WTC11 (cell line): ENCODE data around the gene OTC. TPM values are rescaled to one million over a fixed set of nuclear protein-coding genes. Genes with fewer than 3 reads are reported as not detected.

Source experiments
- ATAC-seq: fragments of 200-7000 bp; cut with Tn5 transposase; 2 replicates; pipeline ENCODE4 v1.10.0; 2021; ENCODE audit warnings: mild to moderate bottlenecking, moderate library complexity
- CTCF ChIA-PET: fragments of 300-600 bp; sonication (Branson Sonifier 250); formaldehyde crosslinking; loops from one replicate; lab custom pipeline; 2021; ENCODE audit warnings: antibody characterized with exemption; lab: Charles Lee
- POLR2A ChIA-PET: fragments of 350-600 bp; sonication (Branson Sonifier 250); formaldehyde crosslinking; loops from one replicate; lab custom pipeline; 2021; ENCODE audit warnings: antibody characterized with exemption; lab: Charles Lee
- DNase-seq: peaks from one replicate; pipeline ENCODE4 v3.0.0; 2021; ENCODE audit warnings: low spot score
- H3K27ac Mint-ChIP-seq: 2 replicates; pipeline ENCODE4 v1.8.0; 2021; ENCODE audit warnings: mixed read lengths
- H3K27me3 Mint-ChIP-seq: 2 replicates; pipeline ENCODE4 v1.8.0; 2021; ENCODE audit warnings: low read depth, mild to moderate bottlenecking, moderate library complexity, mixed read lengths
- H3K36me3 Mint-ChIP-seq: 2 replicates; pipeline ENCODE4 v1.8.0; 2021; ENCODE audit warnings: mixed read lengths
- H3K4me1 Mint-ChIP-seq: 2 replicates; pipeline ENCODE4 v1.8.0; 2022; ENCODE audit warnings: mixed read lengths
- H3K4me3 Mint-ChIP-seq: 2 replicates; pipeline ENCODE4 v1.8.0; 2021; ENCODE audit warnings: mild to moderate bottlenecking, moderate library complexity, mixed read lengths
- H3K9me3 Mint-ChIP-seq: 2 replicates; pipeline ENCODE4 v1.8.0; 2021; ENCODE audit warnings: mixed read lengths
- CREB1 ChIP-seq: sonication (generic); formaldehyde crosslinking; IDR thresholded peaks from 2 replicates; pipeline ENCODE4 v1.8.0; 2023; ENCODE audit warnings: mild to moderate bottlenecking, missing genetic modification reagents
- EMX1 ChIP-seq: fragments of 250-450 bp; sonication (Bioruptor Pico); IDR thresholded peaks from 2 replicates; pipeline ENCODE4 v1.8.0; 2021; ENCODE audit warnings: mild to moderate bottlenecking
- FOXJ3 ChIP-seq: sonication (generic); formaldehyde crosslinking; IDR thresholded peaks from 2 replicates; pipeline ENCODE4 v1.9.0; 2021; ENCODE audit warnings: missing genetic modification reagents, mild to moderate bottlenecking, borderline replicate concordance
- FOXP1 ChIP-seq: sonication (generic); formaldehyde crosslinking; IDR thresholded peaks from 2 replicates; pipeline ENCODE4 v1.8.0; 2022; ENCODE audit warnings: missing genetic modification reagents, mild to moderate bottlenecking, moderate library complexity, borderline replicate concordance
- GRHL2 ChIP-seq: fragments of 250-450 bp; sonication (Bioruptor Pico); IDR thresholded peaks from 2 replicates; pipeline ENCODE4 v1.8.0; 2022; ENCODE audit warnings: mild to moderate bottlenecking, moderate library complexity; ENCODE audit not compliant: insufficient replicate concordance, severe bottlenecking
- HMGA2 ChIP-seq: fragments of 250-450 bp; sonication (Bioruptor Pico); IDR thresholded peaks from 2 replicates; pipeline ENCODE4 v1.4.0; 2021; ENCODE audit warnings: mild to moderate bottlenecking, moderate library complexity
- KAT7 ChIP-seq: sonication (generic); formaldehyde crosslinking; IDR thresholded peaks from 2 replicates; pipeline ENCODE4 v1.8.1; 2023; ENCODE audit warnings: missing genetic modification reagents, mild to moderate bottlenecking, borderline replicate concordance
- NR2C2 ChIP-seq: sonication (generic); formaldehyde crosslinking; IDR thresholded peaks from 2 replicates; pipeline ENCODE4 v1.8.0; 2022; ENCODE audit warnings: mild to moderate bottlenecking, missing genetic modification reagents
- NR3C1 ChIP-seq: sonication (generic); formaldehyde crosslinking; conservative IDR thresholded peaks from 2 replicates; pipeline ENCODE4 v1.8.1; 2023; ENCODE audit warnings: low read depth, mild to moderate bottlenecking, missing genetic modification reagents
- RORB ChIP-seq: fragments of 250-450 bp; sonication (Bioruptor Pico); IDR thresholded peaks from 2 replicates; pipeline ENCODE4 v1.9.0; 2021; ENCODE audit warnings: mild to moderate bottlenecking
- SP1 ChIP-seq: sonication (generic); formaldehyde crosslinking; conservative IDR thresholded peaks from 2 replicates; pipeline ENCODE4 v1.8.1; 2022; ENCODE audit warnings: missing genetic modification reagents
- ZNF138 ChIP-seq: sonication (generic); formaldehyde crosslinking; conservative IDR thresholded peaks from 2 replicates; pipeline ENCODE4 v1.8.1; 2022; ENCODE audit warnings: mild to moderate bottlenecking, moderate library complexity, missing genetic modification reagents
- ZNF219 ChIP-seq: sonication (generic); formaldehyde crosslinking; IDR thresholded peaks from 2 replicates; pipeline ENCODE4 v1.8.0; 2023; ENCODE audit warnings: missing genetic modification reagents, mild to moderate bottlenecking, borderline replicate concordance
- ZNF396 ChIP-seq: fragments of 250-450 bp; sonication (Bioruptor Pico); IDR thresholded peaks from 2 replicates; pipeline ENCODE4 v1.8.0; 2021; ENCODE audit warnings: mild to moderate bottlenecking, moderate library complexity, borderline replicate concordance
- total RNA-seq: library from RNA; stranded (reverse); gene quantifications from 3 replicates; pipeline ENCODE4 v1.2.3, GENCODE V29; 2021
- TF ChIP-seq, protein P1 (sequence below): sonication (generic); formaldehyde crosslinking; IDR thresholded peaks from 2 replicates; pipeline ENCODE4 v1.8.0; 2023; ENCODE audit warnings: mild to moderate bottlenecking, missing genetic modification reagents
- TF ChIP-seq, protein P2 (sequence below): fragments of 250-450 bp; sonication (Bioruptor Pico); IDR thresholded peaks from 2 replicates; pipeline ENCODE4 v1.9.0; 2021; ENCODE audit warnings: mild to moderate bottlenecking
- TF ChIP-seq, protein P3 (sequence below): sonication (generic); formaldehyde crosslinking; conservative IDR thresholded peaks from 2 replicates; pipeline ENCODE4 v1.8.1; 2022; ENCODE audit warnings: mild to moderate bottlenecking, missing genetic modification reagents
- TF ChIP-seq, protein P4 (sequence below): fragments of 250-450 bp; sonication (Bioruptor Pico); IDR thresholded peaks from 2 replicates; pipeline ENCODE4 v1.8.0; 2021; ENCODE audit warnings: mild to moderate bottlenecking
- TF ChIP-seq, protein P5 (sequence below): sonication (generic); formaldehyde crosslinking; IDR thresholded peaks from 2 replicates; pipeline ENCODE4 v1.8.1; 2023; ENCODE audit warnings: mild to moderate bottlenecking, missing genetic modification reagents, moderate library complexity
- TF ChIP-seq, protein P6 (sequence below): fragments of 250-450 bp; sonication (Bioruptor Pico); IDR thresholded peaks from 2 replicates; pipeline ENCODE4 v1.9.0; 2021; ENCODE audit warnings: mild to moderate bottlenecking, borderline replicate concordance

The OTC gene
- total RNA-seq, 1 experiment from 2014 or later, result not detected

DNA sequence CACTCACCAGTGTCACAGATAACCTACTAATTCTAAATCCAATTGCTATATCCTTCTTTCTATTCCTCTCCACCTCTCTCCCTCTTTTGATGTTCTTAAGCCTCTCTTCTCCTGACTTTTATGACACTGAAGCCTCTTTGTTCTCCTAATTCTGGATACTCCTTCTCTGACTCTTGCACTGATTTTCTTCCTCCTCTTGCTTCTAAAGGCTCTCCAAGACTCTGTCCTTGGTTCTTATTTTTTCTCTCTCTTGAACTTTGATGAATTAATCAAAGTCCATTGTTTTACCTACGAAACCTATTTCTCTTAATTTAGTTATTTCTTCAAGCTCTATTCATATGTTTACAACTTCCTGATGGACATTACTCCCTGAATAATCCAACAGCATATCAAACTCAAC lies 113.3 kb downstream of the OTC start:
- ATAC-seq, result no peak
- no peak for DNase-seq
- H3K9me3 Mint-ChIP-seq, result peaks cover 17% of the 10 kb centered on the region
- H3K4me3 Mint-ChIP-seq, result no peak overlapping the region
- H3K4me1 Mint-ChIP-seq, result no peaks in the 10 kb centered on the region
- H3K27ac Mint-ChIP-seq, result no peak overlapping the region
- no peaks in the 10 kb centered on the region for H3K36me3 Mint-ChIP-seq
- POLR2A ChIA-PET, result no interaction called here
- H3K27me3 Mint-ChIP-seq, result no peaks in the 10 kb centered on the region; the same call in 1 of the 2 replicates
- CTCF ChIA-PET, result no interaction called here
- TF ChIP-seq FOXP1 (CRISPR knock-in tag) (no peak), FOXJ3 (CRISPR knock-in tag) (no peak), NR2C2 (CRISPR knock-in tag) (no peak), EMX1 (CRISPR knock-in tag) (no peak), CREB1 (CRISPR knock-in tag) (no peak), KAT7 (CRISPR knock-in tag) (no peak), SP1 (CRISPR knock-in tag) (no peak), RORB (CRISPR knock-in tag) (no peak), GRHL2 (CRISPR knock-in tag) (no peak), NR3C1 (CRISPR knock-in tag) (no peak), HMGA2 (no peak), ZNF396 (CRISPR knock-in tag) (no peak), ZNF138 (CRISPR knock-in tag) (no peak)
- TF ChIP-seq, protein P1, sequence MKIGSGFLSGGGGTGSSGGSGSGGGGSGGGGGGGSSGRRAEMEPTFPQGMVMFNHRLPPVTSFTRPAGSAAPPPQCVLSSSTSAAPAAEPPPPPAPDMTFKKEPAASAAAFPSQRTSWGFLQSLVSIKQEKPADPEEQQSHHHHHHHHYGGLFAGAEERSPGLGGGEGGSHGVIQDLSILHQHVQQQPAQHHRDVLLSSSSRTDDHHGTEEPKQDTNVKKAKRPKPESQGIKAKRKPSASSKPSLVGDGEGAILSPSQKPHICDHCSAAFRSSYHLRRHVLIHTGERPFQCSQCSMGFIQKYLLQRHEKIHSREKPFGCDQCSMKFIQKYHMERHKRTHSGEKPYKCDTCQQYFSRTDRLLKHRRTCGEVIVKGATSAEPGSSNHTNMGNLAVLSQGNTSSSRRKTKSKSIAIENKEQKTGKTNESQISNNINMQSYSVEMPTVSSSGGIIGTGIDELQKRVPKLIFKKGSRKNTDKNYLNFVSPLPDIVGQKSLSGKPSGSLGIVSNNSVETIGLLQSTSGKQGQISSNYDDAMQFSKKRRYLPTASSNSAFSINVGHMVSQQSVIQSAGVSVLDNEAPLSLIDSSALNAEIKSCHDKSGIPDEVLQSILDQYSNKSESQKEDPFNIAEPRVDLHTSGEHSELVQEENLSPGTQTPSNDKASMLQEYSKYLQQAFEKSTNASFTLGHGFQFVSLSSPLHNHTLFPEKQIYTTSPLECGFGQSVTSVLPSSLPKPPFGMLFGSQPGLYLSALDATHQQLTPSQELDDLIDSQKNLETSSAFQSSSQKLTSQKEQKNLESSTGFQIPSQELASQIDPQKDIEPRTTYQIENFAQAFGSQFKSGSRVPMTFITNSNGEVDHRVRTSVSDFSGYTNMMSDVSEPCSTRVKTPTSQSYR (CRISPR knock-in tag), result no peak
- TF ChIP-seq, protein P2, sequence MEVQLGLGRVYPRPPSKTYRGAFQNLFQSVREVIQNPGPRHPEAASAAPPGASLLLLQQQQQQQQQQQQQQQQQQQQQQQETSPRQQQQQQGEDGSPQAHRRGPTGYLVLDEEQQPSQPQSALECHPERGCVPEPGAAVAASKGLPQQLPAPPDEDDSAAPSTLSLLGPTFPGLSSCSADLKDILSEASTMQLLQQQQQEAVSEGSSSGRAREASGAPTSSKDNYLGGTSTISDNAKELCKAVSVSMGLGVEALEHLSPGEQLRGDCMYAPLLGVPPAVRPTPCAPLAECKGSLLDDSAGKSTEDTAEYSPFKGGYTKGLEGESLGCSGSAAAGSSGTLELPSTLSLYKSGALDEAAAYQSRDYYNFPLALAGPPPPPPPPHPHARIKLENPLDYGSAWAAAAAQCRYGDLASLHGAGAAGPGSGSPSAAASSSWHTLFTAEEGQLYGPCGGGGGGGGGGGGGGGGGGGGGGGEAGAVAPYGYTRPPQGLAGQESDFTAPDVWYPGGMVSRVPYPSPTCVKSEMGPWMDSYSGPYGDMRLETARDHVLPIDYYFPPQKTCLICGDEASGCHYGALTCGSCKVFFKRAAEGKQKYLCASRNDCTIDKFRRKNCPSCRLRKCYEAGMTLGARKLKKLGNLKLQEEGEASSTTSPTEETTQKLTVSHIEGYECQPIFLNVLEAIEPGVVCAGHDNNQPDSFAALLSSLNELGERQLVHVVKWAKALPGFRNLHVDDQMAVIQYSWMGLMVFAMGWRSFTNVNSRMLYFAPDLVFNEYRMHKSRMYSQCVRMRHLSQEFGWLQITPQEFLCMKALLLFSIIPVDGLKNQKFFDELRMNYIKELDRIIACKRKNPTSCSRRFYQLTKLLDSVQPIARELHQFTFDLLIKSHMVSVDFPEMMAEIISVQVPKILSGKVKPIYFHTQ (CRISPR knock-in tag), result no peak
- TF ChIP-seq, protein P3, sequence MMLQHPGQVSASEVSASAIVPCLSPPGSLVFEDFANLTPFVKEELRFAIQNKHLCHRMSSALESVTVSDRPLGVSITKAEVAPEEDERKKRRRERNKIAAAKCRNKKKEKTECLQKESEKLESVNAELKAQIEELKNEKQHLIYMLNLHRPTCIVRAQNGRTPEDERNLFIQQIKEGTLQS, result no peak
- TF ChIP-seq, protein P4, sequence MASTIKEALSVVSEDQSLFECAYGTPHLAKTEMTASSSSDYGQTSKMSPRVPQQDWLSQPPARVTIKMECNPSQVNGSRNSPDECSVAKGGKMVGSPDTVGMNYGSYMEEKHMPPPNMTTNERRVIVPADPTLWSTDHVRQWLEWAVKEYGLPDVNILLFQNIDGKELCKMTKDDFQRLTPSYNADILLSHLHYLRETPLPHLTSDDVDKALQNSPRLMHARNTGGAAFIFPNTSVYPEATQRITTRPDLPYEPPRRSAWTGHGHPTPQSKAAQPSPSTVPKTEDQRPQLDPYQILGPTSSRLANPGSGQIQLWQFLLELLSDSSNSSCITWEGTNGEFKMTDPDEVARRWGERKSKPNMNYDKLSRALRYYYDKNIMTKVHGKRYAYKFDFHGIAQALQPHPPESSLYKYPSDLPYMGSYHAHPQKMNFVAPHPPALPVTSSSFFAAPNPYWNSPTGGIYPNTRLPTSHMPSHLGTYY (CRISPR knock-in tag), result no peak
- TF ChIP-seq, protein P5, sequence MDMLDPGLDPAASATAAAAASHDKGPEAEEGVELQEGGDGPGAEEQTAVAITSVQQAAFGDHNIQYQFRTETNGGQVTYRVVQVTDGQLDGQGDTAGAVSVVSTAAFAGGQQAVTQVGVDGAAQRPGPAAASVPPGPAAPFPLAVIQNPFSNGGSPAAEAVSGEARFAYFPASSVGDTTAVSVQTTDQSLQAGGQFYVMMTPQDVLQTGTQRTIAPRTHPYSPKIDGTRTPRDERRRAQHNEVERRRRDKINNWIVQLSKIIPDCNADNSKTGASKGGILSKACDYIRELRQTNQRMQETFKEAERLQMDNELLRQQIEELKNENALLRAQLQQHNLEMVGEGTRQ (CRISPR knock-in tag), result no peak

GRCh38 chrX:38468563-38469157 lies 116.3 kb downstream of the OTC start:
- H3K36me3 Mint-ChIP-seq, result no peaks in the 10 kb centered on the region
- ChIA-PET CTCF (no interaction called here), POLR2A (no interaction called here)
- no peaks in the 10 kb centered on the region for H3K4me1 Mint-ChIP-seq
- no peak overlapping the region for H3K4me3 Mint-ChIP-seq
- ATAC-seq, result no peak
- H3K27me3 Mint-ChIP-seq, result no peaks in the 10 kb centered on the region; the same call in 1 of the 2 replicates
- no peaks in the 10 kb centered on the region for H3K9me3 Mint-ChIP-seq
- DNase-seq, result no peak
- H3K27ac Mint-ChIP-seq, result no peak overlapping the region
- TF ChIP-seq, protein P6, sequence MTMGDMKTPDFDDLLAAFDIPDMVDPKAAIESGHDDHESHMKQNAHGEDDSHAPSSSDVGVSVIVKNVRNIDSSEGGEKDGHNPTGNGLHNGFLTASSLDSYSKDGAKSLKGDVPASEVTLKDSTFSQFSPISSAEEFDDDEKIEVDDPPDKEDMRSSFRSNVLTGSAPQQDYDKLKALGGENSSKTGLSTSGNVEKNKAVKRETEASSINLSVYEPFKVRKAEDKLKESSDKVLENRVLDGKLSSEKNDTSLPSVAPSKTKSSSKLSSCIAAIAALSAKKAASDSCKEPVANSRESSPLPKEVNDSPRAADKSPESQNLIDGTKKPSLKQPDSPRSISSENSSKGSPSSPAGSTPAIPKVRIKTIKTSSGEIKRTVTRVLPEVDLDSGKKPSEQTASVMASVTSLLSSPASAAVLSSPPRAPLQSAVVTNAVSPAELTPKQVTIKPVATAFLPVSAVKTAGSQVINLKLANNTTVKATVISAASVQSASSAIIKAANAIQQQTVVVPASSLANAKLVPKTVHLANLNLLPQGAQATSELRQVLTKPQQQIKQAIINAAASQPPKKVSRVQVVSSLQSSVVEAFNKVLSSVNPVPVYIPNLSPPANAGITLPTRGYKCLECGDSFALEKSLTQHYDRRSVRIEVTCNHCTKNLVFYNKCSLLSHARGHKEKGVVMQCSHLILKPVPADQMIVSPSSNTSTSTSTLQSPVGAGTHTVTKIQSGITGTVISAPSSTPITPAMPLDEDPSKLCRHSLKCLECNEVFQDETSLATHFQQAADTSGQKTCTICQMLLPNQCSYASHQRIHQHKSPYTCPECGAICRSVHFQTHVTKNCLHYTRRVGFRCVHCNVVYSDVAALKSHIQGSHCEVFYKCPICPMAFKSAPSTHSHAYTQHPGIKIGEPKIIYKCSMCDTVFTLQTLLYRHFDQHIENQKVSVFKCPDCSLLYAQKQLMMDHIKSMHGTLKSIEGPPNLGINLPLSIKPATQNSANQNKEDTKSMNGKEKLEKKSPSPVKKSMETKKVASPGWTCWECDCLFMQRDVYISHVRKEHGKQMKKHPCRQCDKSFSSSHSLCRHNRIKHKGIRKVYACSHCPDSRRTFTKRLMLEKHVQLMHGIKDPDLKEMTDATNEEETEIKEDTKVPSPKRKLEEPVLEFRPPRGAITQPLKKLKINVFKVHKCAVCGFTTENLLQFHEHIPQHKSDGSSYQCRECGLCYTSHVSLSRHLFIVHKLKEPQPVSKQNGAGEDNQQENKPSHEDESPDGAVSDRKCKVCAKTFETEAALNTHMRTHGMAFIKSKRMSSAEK (CRISPR knock-in tag), result no peak
- TF ChIP-seq EMX1 (CRISPR knock-in tag), result no peak
- TF ChIP-seq, protein P1 (CRISPR knock-in tag), result no peak
- no peak for TF ChIP-seq ZNF219
